Measurements from ENCODE around the gene FRMD4A. TPM values are rescaled to one million over a fixed set of nuclear protein-coding genes. Genes with fewer than 3 reads are reported as not detected.

FRMD4A gene
- total RNA-seq, 4 donors from 2014 or later, result 4.4 to 7.1 (median 5.2) TPM

DNA sequence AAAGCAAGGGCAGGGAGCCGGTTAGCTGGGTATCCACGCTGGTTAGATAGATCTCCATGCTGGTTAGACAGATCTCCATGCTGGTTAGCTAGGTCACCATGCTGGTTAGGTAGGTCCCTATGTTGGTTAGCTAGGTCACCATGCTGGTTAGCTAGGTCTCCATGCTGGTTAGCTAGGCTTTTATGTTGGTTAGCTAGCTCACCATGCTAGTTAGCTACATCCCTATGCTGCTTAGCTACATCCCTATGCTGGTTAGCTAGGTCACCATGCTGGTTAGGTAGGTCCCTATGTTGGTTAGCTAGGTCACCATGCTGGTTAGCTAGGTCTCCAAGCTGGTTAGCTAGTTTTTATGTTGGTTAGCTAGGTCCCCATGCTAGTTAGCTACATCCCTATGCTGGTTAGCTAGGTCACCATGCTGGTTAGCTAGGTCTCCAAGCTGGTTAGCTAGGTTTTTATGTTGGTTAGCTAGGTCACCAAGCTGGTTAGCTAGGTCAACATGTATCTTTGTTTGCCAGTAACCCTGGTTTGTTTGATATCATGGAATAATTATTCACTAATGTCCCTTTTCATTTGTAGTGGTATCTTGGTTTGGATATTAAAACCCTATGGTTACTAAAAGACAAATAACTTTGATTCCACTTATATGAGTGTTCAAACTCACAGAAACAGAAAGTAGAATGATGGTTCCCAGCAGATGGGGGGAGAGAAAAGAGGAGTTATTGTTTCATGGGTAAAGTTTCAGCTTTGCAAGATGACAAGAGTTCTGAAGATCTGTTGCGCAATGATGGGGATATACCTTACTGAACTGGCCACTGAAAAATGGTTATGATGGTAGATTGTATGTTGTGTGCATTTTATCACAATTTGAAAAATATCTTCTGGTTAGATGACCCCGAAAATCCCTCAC lies 607.7 kb downstream of the FRMD4A start:
- TF ChIP-seq POLR2A (IDR thresholded peaks at IDR 0.05) (no peak), CTCF (IDR thresholded peaks at IDR 0.05 in 4 of 5, conservative IDR thresholded peaks at IDR 0.05 in 1 of 5) (no peak)
- DNase-seq, result no peak
- Histone ChIP-seq H3K9me3 (no peaks in the 10 kb centered on the region), H3K36me3 (no peaks in the 10 kb centered on the region), H3K27ac (no peak overlapping the region), H3K4me3 (no peak overlapping the region), H3K27me3 (no peaks in the 10 kb centered on the region), H3K4me1 (peaks cover 7 to 8% of the 10 kb centered on the region in 2 donors)
- ATAC-seq, result no peak
- in situ Hi-C loops (cut with MboI; ENCODE audit: low sequenced_read_pairs in 4 of 4) (no loop called here), intact Hi-C loops (cut with DNase I; ENCODE audit: low total_unique reads) (no loop called here)

GRCh38 chr10:13721486-13721885 lies 609.2 kb downstream of the FRMD4A start:
- intact Hi-C loops (cut with DNase I; ENCODE audit: low total_unique reads) (no loop called here), in situ Hi-C loops (cut with MboI; ENCODE audit: low sequenced_read_pairs in 4 of 4) (no loop called here)
- no peaks in the 10 kb centered on the region for H3K9me3 ChIP-seq

DNA sequence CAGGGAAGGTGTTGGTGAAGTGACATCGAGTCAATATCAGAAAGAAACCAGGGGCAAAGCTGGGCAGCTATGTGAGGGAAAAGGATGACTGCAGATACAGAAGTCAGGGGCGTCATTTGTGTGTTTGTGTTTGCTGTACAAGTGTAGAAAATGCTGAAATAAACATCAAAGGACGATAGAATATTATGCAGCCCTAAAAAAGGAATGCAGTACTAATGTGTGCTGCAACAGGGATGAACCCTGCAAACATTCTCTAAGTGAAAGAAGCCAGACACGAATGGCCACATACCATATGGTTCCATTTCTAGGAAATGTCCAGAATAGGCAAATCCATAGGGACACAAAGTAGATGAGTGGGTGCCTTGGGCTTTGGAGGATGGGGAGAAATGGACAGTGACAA lies 610.0 kb downstream of the FRMD4A start:
- TF ChIP-seq POLR2A (IDR thresholded peaks at IDR 0.05) (no peak), CTCF (IDR thresholded peaks at IDR 0.05 in 4 of 5, conservative IDR thresholded peaks at IDR 0.05 in 1 of 5) (no peak)
- Histone ChIP-seq H3K9me3 (no peaks in the 10 kb centered on the region), H3K4me3 (no peak overlapping the region), H3K27me3 (no peaks in the 10 kb centered on the region), H3K27ac (no peak overlapping the region), H3K36me3 (no peaks in the 10 kb centered on the region), H3K4me1 (peaks cover 12 to 14% of the 10 kb centered on the region in 2 donors)
- in situ Hi-C loops (cut with MboI; ENCODE audit: low sequenced_read_pairs in 4 of 4), result no loop called here
- intact Hi-C loops (cut with DNase I; ENCODE audit: low total_unique reads), result no loop called here
- DNase-seq (no peak), ATAC-seq (no peak)

More at GRCh38 chr10:13721486-13721885, 609.2 kb downstream of the FRMD4A start:
- TF ChIP-seq POLR2A (IDR thresholded peaks at IDR 0.05), result no peak
- no peak for TF ChIP-seq CTCF (IDR thresholded peaks at IDR 0.05 in 4 of 5, conservative IDR thresholded peaks at IDR 0.05 in 1 of 5)
- Histone ChIP-seq H3K36me3 (no peaks in the 10 kb centered on the region), H3K27ac (no peak overlapping the region), H3K4me3 (no peak overlapping the region), H3K27me3 (no peaks in the 10 kb centered on the region), H3K4me1 (peaks cover 12 to 14% of the 10 kb centered on the region in 2 donors)
- DNase-seq, result no peak
- no peak for ATAC-seq

- Histone ChIP-seq H3K4me3 (no peak overlapping the region), H3K4me1 (peaks cover 12 to 14% of the 10 kb centered on the region in 2 donors), H3K36me3 (no peaks in the 10 kb centered on the region), H3K27ac (no peak overlapping the region), H3K9me3 (no peaks in the 10 kb centered on the region), H3K27me3 (no peaks in the 10 kb centered on the region)
- in situ Hi-C loops (cut with MboI; ENCODE audit: low sequenced_read_pairs in 4 of 4), result no loop called here
- TF ChIP-seq CTCF (IDR thresholded peaks at IDR 0.05 in 4 of 5, conservative IDR thresholded peaks at IDR 0.05 in 1 of 5), result no peak
- TF ChIP-seq POLR2A (IDR thresholded peaks at IDR 0.05), result no peak
- intact Hi-C loops (cut with DNase I; ENCODE audit: low total_unique reads), result no loop called here
- no peak for ATAC-seq
- no peak for DNase-seq
Observed at GRCh38 chr10:13719425-13719824, 611.3 kb downstream of the FRMD4A start.
